SJSA1 (cell line): ENCODE results near the gene PHACTR3. TPM values are rescaled to one million over a fixed set of nuclear protein-coding genes. Genes with fewer than 3 reads are reported as not detected.
A peak's percentile ranks its signal among the peaks of the same experiment; 100 is the strongest.

Experiments used
- DNase-seq, 2 experiments: peaks; one replicate each; pipeline ENCODE4 v3.0.0-alpha.2; 2015 to 2020; ENCODE audit warnings: low spot score in 2 of 2, low read depth in 1 of 2
- H3K27ac ChIP-seq: fragments of 250-450 bp; sonication (Bioruptor Pico); 2 replicates; pipeline ENCODE4 v1.5.1; 2020; ENCODE audit warnings: mild to moderate bottlenecking, moderate library complexity
- H3K27me3 ChIP-seq: fragments of 250-450 bp; sonication (Bioruptor Pico); replicated peaks from 2 replicates; pipeline ENCODE4 v1.5.1; 2020; ENCODE audit warnings: mild to moderate bottlenecking, moderate library complexity
- H3K36me3 ChIP-seq: fragments of 250-450 bp; sonication (Bioruptor Pico); 2 replicates; pipeline ENCODE4 v1.5.1; 2020; ENCODE audit warnings: mild to moderate bottlenecking
- H3K4me1 ChIP-seq: fragments of 250-450 bp; sonication (Bioruptor Pico); replicated peaks from 2 replicates; pipeline ENCODE4 v1.6.1; 2021; ENCODE audit warnings: mild to moderate bottlenecking
- H3K4me3 ChIP-seq: fragments of 250-450 bp; sonication (Bioruptor Pico); 2 replicates; pipeline ENCODE4 v1.5.1; 2020; ENCODE audit warnings: mild to moderate bottlenecking
- H3K9me3 ChIP-seq: fragments of 250-450 bp; sonication (Bioruptor Pico); replicated peaks from 2 replicates; pipeline ENCODE4 v1.5.1; 2020; ENCODE audit warnings: mild to moderate bottlenecking
- total RNA-seq: library from RNA; depleted of rRNA; stranded (reverse); fragments of >200 nt; shearing (Covaris generic); gene quantifications from 2 replicates; pipeline ENCODE4 v1.2.3, GENCODE V29; 2014

The PHACTR3 gene
- total RNA-seq, 1 experiment from 2014 or later, result not detected

GRCh38 chr20:59625214-59625922 lies 21.0 kb downstream of the PHACTR3 start:
- no peak overlapping the region for H3K4me3 ChIP-seq

DNA sequence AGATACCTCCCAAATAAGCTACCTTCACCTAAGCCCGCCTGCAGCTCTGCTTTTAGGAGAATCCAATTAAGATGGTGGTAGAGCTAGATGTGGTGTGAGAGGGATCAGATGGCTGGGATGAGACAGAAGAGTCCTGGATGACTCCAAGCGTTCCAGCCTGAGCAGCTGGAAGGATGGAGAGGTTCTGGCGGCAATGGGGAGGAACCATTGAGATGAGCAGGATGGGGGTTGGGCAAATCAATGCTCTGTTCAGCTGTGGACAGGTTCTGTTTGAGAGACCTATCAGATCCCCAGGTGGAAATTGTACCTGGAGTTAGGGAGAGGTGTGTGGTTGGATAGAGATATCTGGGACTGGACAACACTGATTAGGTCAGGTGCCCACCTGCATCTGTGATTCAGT lies 23.0 kb downstream of the PHACTR3 start:
- Histone ChIP-seq H3K4me3 (no peak overlapping the region), H3K27me3 (no peaks in the 10 kb centered on the region), H3K27ac (no peak overlapping the region), H3K36me3 (no peaks in the 10 kb centered on the region), H3K9me3 (no peaks in the 10 kb centered on the region), H3K4me1 (no peaks in the 10 kb centered on the region)
- DNase-seq, result no peak

More at GRCh38 chr20:59625214-59625922, 21.0 kb downstream of the PHACTR3 start:
- no peaks in the 10 kb centered on the region for H3K36me3 ChIP-seq
- H3K9me3 ChIP-seq, result no peaks in the 10 kb centered on the region
- no peak for DNase-seq
- H3K27me3 ChIP-seq, result 0 out of 2 replicates have a peak, but pooled peaks cover under 1% of the 10 kb centered on the region
- no peaks in the 10 kb centered on the region for H3K4me1 ChIP-seq
- no peak overlapping the region for H3K27ac ChIP-seq

GRCh38 chr20:59628171-59628570 lies 23.8 kb downstream of the PHACTR3 start:
- Histone ChIP-seq H3K27ac (no peak overlapping the region), H3K4me3 (no peak overlapping the region), H3K9me3 (no peaks in the 10 kb centered on the region), H3K4me1 (no peaks in the 10 kb centered on the region), H3K27me3 (no peaks in the 10 kb centered on the region), H3K36me3 (no peaks in the 10 kb centered on the region)
- no peak for DNase-seq

DNA sequence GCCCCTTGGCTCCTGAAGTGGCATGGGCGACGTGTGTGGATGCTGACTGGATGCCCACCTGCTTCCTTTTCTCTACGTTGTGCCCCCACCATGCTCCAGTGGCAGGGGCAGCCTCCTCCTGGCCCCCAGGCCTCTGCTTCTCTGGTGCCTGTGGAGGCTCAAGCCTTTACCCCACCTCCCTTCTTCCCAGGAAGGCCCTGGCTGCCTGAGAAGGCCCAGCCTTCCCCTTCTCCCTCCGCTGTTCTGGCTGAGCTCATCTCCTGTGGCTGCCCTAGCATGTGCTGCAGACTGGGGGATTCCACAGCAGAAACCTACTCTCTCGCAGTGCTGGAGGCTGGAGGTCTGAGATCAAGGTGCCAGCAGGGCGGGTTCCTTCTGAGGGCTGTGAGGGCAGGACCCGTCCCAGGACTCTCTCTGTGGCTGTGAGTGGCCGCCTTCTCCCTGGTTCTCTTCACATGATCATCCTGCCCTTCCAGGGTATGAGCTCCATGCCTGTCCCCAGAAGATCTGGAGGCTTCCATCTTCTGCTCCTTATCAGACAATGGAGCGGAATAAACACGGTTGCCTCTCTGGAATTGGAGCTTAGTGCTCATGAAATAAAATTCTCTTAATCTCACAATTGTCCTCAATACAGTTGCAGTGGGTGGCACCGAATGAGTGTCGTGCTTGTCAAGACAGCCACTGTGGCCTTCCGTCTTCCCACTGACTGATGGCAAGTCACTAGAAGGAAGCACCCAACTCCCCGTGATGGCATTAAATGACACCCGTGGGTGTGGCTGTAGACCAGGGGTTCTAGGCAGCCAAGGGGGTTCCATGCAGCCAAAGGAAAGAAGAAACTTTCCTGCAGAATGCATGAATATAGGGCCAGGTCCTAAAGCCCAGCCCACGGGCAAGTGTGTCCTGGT lies 25.1 kb downstream of the PHACTR3 start:
- no peak for DNase-seq
- no peak overlapping the region for H3K4me3 ChIP-seq
- no peaks in the 10 kb centered on the region for H3K36me3 ChIP-seq
- H3K4me1 ChIP-seq, result no peaks in the 10 kb centered on the region
- no peaks in the 10 kb centered on the region for H3K27me3 ChIP-seq
- no peaks in the 10 kb centered on the region for H3K9me3 ChIP-seq
- H3K27ac ChIP-seq, result no peak overlapping the region

GRCh38 chr20:59630526-59630925 lies 26.2 kb downstream of the PHACTR3 start:
- no peaks in the 10 kb centered on the region for H3K36me3 ChIP-seq
- no peaks in the 10 kb centered on the region for H3K27me3 ChIP-seq
- H3K4me1 ChIP-seq, result no peaks in the 10 kb centered on the region
- no peak overlapping the region for H3K4me3 ChIP-seq
- no peak for DNase-seq
- no peaks in the 10 kb centered on the region for H3K9me3 ChIP-seq
- no peak overlapping the region for H3K27ac ChIP-seq

- no peak overlapping the region for H3K4me3 ChIP-seq
- no peaks in the 10 kb centered on the region for H3K36me3 ChIP-seq
- H3K27me3 ChIP-seq, result no peaks in the 10 kb centered on the region
- peak in 1 of 2 experiments; percentile 32 for DNase-seq
- no peaks in the 10 kb centered on the region for H3K4me1 ChIP-seq
- H3K27ac ChIP-seq, result no peak overlapping the region
- no peaks in the 10 kb centered on the region for H3K9me3 ChIP-seq
Measured at GRCh38 chr20:59631751-59632540, 27.6 kb downstream of the PHACTR3 start.

DNA sequence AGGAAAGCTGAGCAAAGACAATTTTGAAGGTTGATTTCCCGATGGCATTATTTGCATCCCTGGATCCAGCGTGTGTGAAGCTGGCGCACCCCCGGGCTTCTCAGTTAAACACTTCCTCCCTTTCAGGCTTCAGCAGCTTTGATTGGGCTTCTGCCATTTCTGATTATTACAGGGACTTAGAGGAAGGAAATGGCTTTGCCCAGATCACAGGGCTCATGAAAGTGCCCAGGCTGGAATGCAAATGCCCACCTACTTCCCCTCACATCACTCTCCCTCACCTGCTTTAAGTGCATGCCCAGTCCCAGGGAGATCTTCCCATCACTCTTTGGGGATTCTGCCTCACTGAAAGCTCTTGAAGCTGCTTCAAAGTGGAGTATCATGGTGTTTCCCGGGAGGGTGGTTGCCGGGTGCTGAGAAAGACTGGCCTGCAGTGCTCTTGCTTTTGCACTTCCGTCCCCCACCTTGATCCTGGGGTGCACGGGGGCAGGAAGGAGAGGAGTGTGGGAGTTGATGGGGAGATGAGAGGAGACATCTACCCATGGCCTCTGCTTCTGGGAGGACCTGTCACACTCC lies 28.3 kb downstream of the PHACTR3 start:
- Histone ChIP-seq H3K4me3 (no peak overlapping the region), H3K4me1 (no peaks in the 10 kb centered on the region), H3K27me3 (no peaks in the 10 kb centered on the region), H3K36me3 (no peaks in the 10 kb centered on the region), H3K27ac (no peak overlapping the region), H3K9me3 (no peaks in the 10 kb centered on the region)
- DNase-seq, result peak in 1 of 2 experiments; percentile 15

- Histone ChIP-seq H3K27ac (no peak overlapping the region), H3K4me1 (no peaks in the 10 kb centered on the region), H3K9me3 (no peaks in the 10 kb centered on the region), H3K36me3 (no peaks in the 10 kb centered on the region), H3K4me3 (no peak overlapping the region), H3K27me3 (no peaks in the 10 kb centered on the region)
- no peak for DNase-seq
Measured at GRCh38 chr20:59633656-59634251, 29.4 kb downstream of the PHACTR3 start.

DNA sequence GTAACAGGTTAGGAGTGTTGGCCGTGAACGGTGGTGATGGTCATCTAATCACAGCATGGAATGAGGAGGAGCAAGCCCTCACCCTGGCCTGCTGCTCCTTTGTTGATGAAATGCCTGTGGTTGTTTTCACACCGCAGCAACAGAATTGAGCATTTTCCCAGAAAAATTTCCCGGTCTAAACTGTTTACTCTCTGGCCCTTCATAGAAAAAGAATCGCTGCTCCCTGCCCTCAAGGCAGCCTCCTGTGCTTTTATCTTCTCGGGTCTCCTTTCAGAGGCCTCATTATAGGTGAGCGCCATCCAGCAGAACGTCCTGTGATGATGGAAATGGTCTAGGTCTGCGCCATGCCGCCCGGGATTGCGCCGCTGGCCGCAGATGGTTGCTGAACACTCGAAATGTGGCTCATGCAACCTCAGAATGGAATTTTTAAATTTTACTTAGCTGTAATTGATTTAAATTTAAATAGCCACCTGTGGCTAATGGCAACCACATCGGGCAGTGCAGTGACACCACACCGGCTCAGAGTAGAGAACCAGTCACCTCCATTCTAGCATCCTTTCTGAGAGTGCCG lies 30.2 kb downstream of the PHACTR3 start:
- DNase-seq, result peak in 1 of 2 experiments; percentile 14
- Histone ChIP-seq H3K27me3 (no peaks in the 10 kb centered on the region), H3K4me1 (no peaks in the 10 kb centered on the region), H3K4me3 (no peak overlapping the region), H3K9me3 (no peaks in the 10 kb centered on the region), H3K36me3 (no peaks in the 10 kb centered on the region), H3K27ac (no peak overlapping the region)

- no peaks in the 10 kb centered on the region for H3K36me3 ChIP-seq
- H3K27ac ChIP-seq, result no peak overlapping the region
- no peak overlapping the region for H3K4me3 ChIP-seq
- no peaks in the 10 kb centered on the region for H3K4me1 ChIP-seq
- H3K9me3 ChIP-seq, result no peaks in the 10 kb centered on the region
- no peaks in the 10 kb centered on the region for H3K27me3 ChIP-seq
- DNase-seq, result peak in 1 of 2 experiments; percentile 25
Measured at GRCh38 chr20:59636766-59637370, 32.5 kb downstream of the PHACTR3 start.

GRCh38 chr20:59640267-59640666 lies 35.9 kb downstream of the PHACTR3 start:
- Histone ChIP-seq H3K4me1 (no peaks in the 10 kb centered on the region), H3K4me3 (no peak overlapping the region)

DNA sequence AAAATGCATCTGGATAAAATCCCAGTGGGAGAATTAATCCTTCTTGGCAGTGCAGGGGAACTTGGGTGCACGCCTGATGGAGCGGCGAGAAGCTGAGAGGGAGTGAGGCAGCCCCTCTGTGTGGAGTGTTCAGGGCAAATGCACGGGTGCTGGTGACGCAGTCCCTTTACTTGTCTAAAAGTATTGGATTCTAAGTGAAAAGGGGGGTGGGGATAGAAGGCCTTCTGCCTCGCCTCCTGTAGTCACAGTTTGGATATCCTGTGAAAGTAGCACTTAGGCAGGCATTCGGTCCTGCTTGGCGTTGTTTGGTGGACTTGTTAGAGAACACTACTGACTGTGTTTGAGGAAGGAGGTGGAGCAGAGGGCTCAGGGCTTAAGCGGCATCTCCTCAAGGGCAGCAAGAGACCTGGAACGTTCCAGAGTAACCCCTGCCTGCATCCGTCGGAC lies 39.3 kb downstream of the PHACTR3 start:
- no peaks in the 10 kb centered on the region for H3K9me3 ChIP-seq
- no peak overlapping the region for H3K4me3 ChIP-seq
- H3K4me1 ChIP-seq, result no peaks in the 10 kb centered on the region
- H3K36me3 ChIP-seq, result no peaks in the 10 kb centered on the region
- peak in 1 of 2 experiments; percentile 25 for DNase-seq
- H3K27me3 ChIP-seq, result peaks cover 3% of the 10 kb centered on the region; the same call in 1 of the 2 replicates
- no peak overlapping the region for H3K27ac ChIP-seq

More at GRCh38 chr20:59640267-59640666, 35.9 kb downstream of the PHACTR3 start:
- Histone ChIP-seq H3K36me3 (no peaks in the 10 kb centered on the region), H3K9me3 (no peaks in the 10 kb centered on the region), H3K27ac (no peak overlapping the region), H3K27me3 (0 out of 2 replicates have a peak, but pooled peaks cover 3% of the 10 kb centered on the region)
- peak in 1 of 2 experiments; percentile 32 for DNase-seq
